CD4-positive, alpha-beta T cell treated with Interleukin-1 beta for 1 hour (primary cell): ENCODE results near the gene MTCH1.
"Not testable (repeated sequence)": the region's sequence is repeated elsewhere in the genome, so short reads cannot be mapped to it uniquely, and the experiment has no call there.

Source experiments
- DNase-seq, 2 donors: peaks; one replicate each; pipeline ENCODE4 v3.0.0-alpha.2; 2020 to 2022

The MTCH1 gene

GRCh38 chr6:36968266-36968977 lies 17.6 kb downstream of the MTCH1 start:
- DNase-seq, result no peak

GRCh38 chr6:36967757-36968156 lies 18.2 kb downstream of the MTCH1 start:
- DNase-seq, result no peak

GRCh38 chr6:36967301-36967700 lies 18.7 kb downstream of the MTCH1 start:
- DNase-seq, result no peak

DNA sequence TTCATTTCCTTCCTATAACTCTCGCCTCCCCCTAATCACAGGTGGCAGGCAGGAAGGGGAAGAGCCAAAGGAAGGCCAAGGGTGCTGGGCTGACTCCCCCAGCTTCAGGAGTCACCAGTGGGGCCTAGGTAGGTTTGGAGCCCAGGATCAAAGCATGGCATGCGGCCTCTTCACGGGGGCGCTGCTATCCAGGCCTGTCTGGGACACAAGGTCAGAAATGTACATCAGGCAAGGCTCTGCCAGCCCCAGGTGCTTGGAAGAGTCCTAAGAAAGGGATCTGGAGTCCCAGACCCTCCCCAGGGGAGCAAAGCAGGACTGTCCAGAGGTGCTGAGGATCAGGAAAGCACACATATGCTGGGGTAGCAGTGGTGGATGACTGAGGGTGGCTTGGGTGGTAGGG lies 21.1 kb downstream of the MTCH1 start:
- no peak for DNase-seq

- DNase-seq, result no peak
Observed at GRCh38 chr6:36964349-36964748, 21.6 kb downstream of the MTCH1 start.

- peak; percentile 44 to 64 for DNase-seq
Observed at GRCh38 chr6:36963451-36964290, 22.3 kb downstream of the MTCH1 start.

DNA sequence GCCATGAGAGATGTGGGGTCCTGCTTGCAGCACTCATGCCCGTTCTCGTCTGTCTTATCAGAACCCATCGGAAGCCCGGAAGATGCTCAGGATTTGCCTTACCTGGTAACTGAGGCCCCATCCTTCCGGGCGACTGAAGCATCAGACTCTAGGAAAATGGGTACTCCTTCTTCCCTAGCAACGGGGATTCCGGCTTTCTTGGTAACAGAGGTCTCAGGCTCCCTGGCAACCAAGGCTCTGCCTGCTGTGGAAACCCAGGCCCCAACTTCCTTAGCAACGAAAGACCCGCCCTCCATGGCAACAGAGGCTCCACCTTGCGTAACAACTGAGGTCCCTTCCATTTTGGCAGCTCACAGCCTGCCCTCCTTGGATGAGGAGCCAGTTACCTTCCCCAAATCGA lies 23.1 kb downstream of the MTCH1 start:
- peak; percentile 90 to 91 for DNase-seq

- no peak for DNase-seq
Observed at GRCh38 chr6:36961441-36962435, 24.3 kb downstream of the MTCH1 start.

- no peak for DNase-seq
Observed at GRCh38 chr6:36959555-36960250, 26.3 kb downstream of the MTCH1 start.

GRCh38 chr6:36958775-36959554 lies 27.0 kb downstream of the MTCH1 start:
- no peak for DNase-seq

GRCh38 chr6:36957773-36958271 lies 28.2 kb downstream of the MTCH1 start:
- DNase-seq, result no peak

DNA sequence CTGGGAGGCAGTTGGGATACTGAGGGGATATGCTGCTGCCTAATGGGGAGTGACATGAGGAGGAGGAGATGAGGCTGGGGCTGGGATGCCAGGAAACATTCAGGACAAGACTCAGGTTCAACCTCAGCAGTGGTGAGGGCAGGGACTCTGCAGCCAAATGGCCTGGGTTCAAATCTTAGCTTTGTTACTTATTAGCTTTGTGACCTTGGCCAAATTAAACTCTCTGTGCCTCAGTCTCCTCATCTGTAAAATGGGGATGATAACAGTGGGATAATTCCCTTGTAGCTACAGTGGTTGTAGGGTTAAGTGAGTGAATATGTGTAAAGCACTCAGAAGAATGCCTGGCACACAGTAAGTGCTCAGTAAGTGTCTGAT lies 29.6 kb downstream of the MTCH1 start:
- no peak for DNase-seq

GRCh38 chr6:36955671-36956445 lies 30.1 kb downstream of the MTCH1 start:
- DNase-seq, result no peak

GRCh38 chr6:36955136-36955535 lies 30.9 kb downstream of the MTCH1 start:
- DNase-seq, result no peak

GRCh38 chr6:36954262-36954931 lies 31.6 kb downstream of the MTCH1 start, which contains the start of gene PI16:
PI16 (plus strand) TSS chr6:36954738; CDS start chr6:36954761, 23 bp downstream.
- DNase-seq, result peak in 1 of 2 donors; percentile 51

DNA sequence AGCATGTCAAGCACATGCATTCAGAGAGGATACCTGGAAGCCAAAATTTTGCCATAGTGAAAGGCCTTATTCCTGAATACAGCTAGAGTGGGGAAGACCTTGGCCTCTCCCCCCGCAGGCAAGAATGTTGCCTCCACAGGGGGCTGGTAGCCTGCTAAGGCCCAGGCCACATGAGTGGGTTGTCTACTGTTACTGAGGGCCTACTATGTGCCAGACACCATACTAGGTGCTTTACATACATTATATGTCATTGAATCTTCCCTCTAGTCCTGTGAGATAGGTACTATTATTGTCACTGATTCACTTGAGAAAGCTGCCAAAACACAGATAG lies 32.1 kb downstream of the MTCH1 start:
- DNase-seq, result no peak

GRCh38 chr6:36949636-36950035 lies 36.4 kb downstream of the MTCH1 start:
- DNase-seq, result no peak

DNA sequence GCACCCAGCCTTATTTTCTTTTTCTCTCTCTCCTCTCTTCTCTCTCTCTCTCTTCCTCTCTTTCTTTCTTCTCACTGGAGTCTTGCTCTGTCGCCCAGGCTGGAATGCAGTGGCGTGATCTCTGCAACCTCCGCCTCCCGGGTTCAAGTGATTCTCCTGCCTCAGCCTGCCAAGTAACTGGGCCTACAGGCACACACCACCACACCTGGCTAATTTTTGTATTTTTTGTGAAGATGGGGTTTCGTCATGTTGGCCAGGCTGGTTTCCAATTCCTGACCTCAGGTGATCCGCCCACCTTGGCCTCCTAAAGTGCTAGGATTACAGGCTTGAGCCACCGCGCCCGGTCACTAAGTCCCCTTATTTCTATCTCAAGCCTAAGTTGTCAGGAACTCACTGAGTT lies 36.9 kb downstream of the MTCH1 start:
- not testable (repeated sequence) for DNase-seq

DNA sequence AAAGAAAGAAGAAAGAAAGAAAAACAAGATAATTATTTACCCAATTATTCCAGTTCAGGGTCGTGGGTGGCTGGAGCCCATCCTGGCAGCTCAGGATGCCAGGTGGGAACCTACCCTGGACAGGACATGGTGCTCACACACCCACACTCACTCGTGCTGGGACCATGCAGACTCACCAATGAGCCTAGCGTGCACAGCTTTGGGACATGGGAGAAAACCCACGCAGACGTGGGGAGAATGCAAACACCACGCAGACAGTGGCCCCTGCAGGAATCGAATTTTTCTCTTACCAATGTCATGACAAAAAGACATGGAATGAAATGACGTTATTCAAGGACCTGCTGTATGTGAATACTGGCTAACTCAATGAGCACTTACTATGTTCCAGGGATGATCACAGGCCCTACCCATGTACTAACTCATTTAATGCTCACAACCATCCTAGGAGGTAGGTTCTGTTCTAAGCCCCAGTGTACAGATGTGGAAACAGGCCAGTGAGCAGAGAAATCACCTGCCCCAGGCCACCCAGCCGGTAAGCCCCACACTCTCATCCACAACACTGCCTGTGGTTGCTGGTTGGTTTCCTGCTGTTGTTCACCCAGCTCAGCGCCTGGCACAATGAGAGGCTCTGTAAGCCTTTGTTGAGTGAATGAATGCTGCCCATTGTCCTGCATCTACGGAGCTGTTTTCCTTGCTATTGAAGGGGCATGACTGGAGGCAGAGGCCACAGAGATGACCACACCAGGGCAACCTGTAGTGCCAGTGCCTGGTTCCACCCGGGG lies 38.2 kb downstream of the MTCH1 start:
- DNase-seq, result peak; percentile 19 to 52
